Tibial nerve (tissue), 4 donors: Measurements from ENCODE around the gene TGM2. TPM values are rescaled to one million over a fixed set of nuclear protein-coding genes. Genes with fewer than 3 reads are reported as not detected.

Source experiments
- DNase-seq, 2 donors: peaks; one replicate each; pipeline ENCODE4 v3.0.0-alpha.2; 2019; ENCODE audit warnings: low spot score in 2 of 2
- H3K27ac ChIP-seq, 4 donors: fragments of 200-600 bp; sonication (generic) in 3 of 4; one replicate each; pipeline ENCODE4 v1.5.1; 2017 to 2019; ENCODE audit warnings: mild to moderate bottlenecking in 1 of 4
- H3K27me3 ChIP-seq, 2 donors: fragments of 200-600 bp; sonication (generic) in 1 of 2; one replicate each; pipeline versions ENCODE4 v1.5.1 to v1.6.0; 2017 to 2019
- H3K36me3 ChIP-seq, 3 donors: fragments of 200-600 bp; sonication (generic); one replicate each; pipeline ENCODE4 v1.5.1; 2018 to 2019
- H3K4me1 ChIP-seq, 4 donors: fragments of 200-600 bp; sonication (generic) in 3 of 4; one replicate each; pipeline ENCODE4 v1.5.1; 2017 to 2019
- H3K4me3 ChIP-seq, 4 donors: fragments of 200-600 bp; sonication (generic) in 3 of 4; one replicate each; pipeline ENCODE4 v1.5.1; 2017 to 2019; ENCODE audit warnings: mild to moderate bottlenecking in 1 of 4, moderate library complexity in 1 of 4
- H3K9me3 ChIP-seq, 4 donors: fragments of 200-600 bp; sonication (generic) in 3 of 4; one replicate each; pipeline ENCODE4 v1.5.1; 2017 to 2019
- CTCF ChIP-seq, 5 experiments: fragments of 200-600 bp in 3 of 5; fragments of 450-650 bp in 2 of 5; sonication (generic) in 3 of 5; IDR thresholded peaks; one replicate each; pipeline ENCODE4 v1.5.1; 2016 to 2019; ENCODE audit warnings: antibody characterized with exemption in 5 of 5, mild to moderate bottlenecking in 3 of 5, moderate library complexity in 2 of 5
- EP300 ChIP-seq, 2 donors: sonication (generic); formaldehyde crosslinking; IDR thresholded peaks; one replicate each; pipeline ENCODE4 v1.6.1; 2017; ENCODE audit warnings: antibody characterized with exemption in 2 of 2, mild to moderate bottlenecking in 1 of 2
- POLR2A ChIP-seq, 2 donors: fragments of 450-650 bp; IDR thresholded peaks; one replicate each; pipeline ENCODE4 v1.6.1; 2017; ENCODE audit warnings: antibody characterized with exemption in 2 of 2, mild to moderate bottlenecking in 2 of 2, moderate library complexity in 2 of 2
- WGBS, 2 donors: methylation state at CpG; one replicate each; pipeline ENCODE4 v1.1.5; 2018; 5-methylcytosine and 5-hydroxymethylcytosine counted together
- total RNA-seq, 4 donors: library from RNA; depleted of rRNA; stranded (reverse); fragments of >200 nt; gene quantifications; one replicate each; pipeline ENCODE4 v1.1.0, GENCODE V29; 2016

The TGM2 gene
- total RNA-seq, 4 donors from 2014 or later, result 17.0 to 87.6 (median 55.8) TPM

GRCh38 chr20:38162149-38162548 lies 2.9 kb downstream of the TGM2 start:
- Histone ChIP-seq H3K36me3 (no peaks in the 10 kb centered on the region), H3K27ac (no peak overlapping the region), H3K9me3 (no peaks in the 10 kb centered on the region), H3K4me3 (no peak overlapping the region), H3K27me3 (no peaks in the 10 kb centered on the region), H3K4me1 (peaks cover 0 to 27% (median 3%) of the 10 kb centered on the region in 4 donors)
- DNase-seq, result no peak
- no peak for TF ChIP-seq EP300 (IDR thresholded peaks at IDR 0.05)
- TF ChIP-seq CTCF (IDR thresholded peaks at IDR 0.05), result no peak
- no peak for TF ChIP-seq POLR2A (IDR thresholded peaks at IDR 0.05)
- WGBS, 2 donors, result 68 to 81% methylated on average over 2 of the region's 2 CpGs

- DNase-seq, result no peak
- H3K27ac ChIP-seq, result no peak overlapping the region
Measured at GRCh38 chr20:38161412-38161774, 3.7 kb downstream of the TGM2 start.

GRCh38 chr20:38159957-38160756 lies 4.9 kb downstream of the TGM2 start:
- no peaks in the 10 kb centered on the region for H3K27me3 ChIP-seq
- no peak overlapping the region for H3K27ac ChIP-seq
- H3K4me1 ChIP-seq, result peaks cover 0 to 14% (median 2%) of the 10 kb centered on the region in 4 donors
- no peaks in the 10 kb centered on the region for H3K9me3 ChIP-seq
- no peak overlapping the region for H3K4me3 ChIP-seq
- WGBS, 2 donors, result 90 to 92% methylated on average over 7 of the region's 7 CpGs
- no peaks in the 10 kb centered on the region for H3K36me3 ChIP-seq
- TF ChIP-seq EP300 (IDR thresholded peaks at IDR 0.05), result no peak
- no peak for TF ChIP-seq CTCF (IDR thresholded peaks at IDR 0.05)
- no peak for TF ChIP-seq POLR2A (IDR thresholded peaks at IDR 0.05)
- no peak for DNase-seq

More at GRCh38 chr20:38161412-38161774, 3.7 kb downstream of the TGM2 start:
- H3K9me3 ChIP-seq, result no peaks in the 10 kb centered on the region
- no peak for TF ChIP-seq POLR2A (IDR thresholded peaks at IDR 0.05)
- no peak for TF ChIP-seq CTCF (IDR thresholded peaks at IDR 0.05)
- no peak for TF ChIP-seq EP300 (IDR thresholded peaks at IDR 0.05)
- H3K4me3 ChIP-seq, result no peak overlapping the region
- H3K27me3 ChIP-seq, result no peaks in the 10 kb centered on the region
- H3K4me1 ChIP-seq, result peaks cover 0 to 26% (median 3%) of the 10 kb centered on the region in 4 donors
- no peaks in the 10 kb centered on the region for H3K36me3 ChIP-seq
- WGBS, 2 donors, result 90 to 94% methylated on average over 14 of the region's 14 CpGs

GRCh38 chr20:38159566-38159956 lies 5.5 kb downstream of the TGM2 start:
- Histone ChIP-seq H3K9me3 (no peaks in the 10 kb centered on the region), H3K27ac (peak overlapping the region in 1 of 4 donors; percentile 38), H3K4me3 (no peak overlapping the region), H3K36me3 (no peaks in the 10 kb centered on the region), H3K4me1 (peaks cover 0 to 8% (median 0%) of the 10 kb centered on the region in 4 donors), H3K27me3 (no peaks in the 10 kb centered on the region)
- TF ChIP-seq POLR2A (IDR thresholded peaks at IDR 0.05), result no peak
- no peak for TF ChIP-seq CTCF (IDR thresholded peaks at IDR 0.05)
- no peak for TF ChIP-seq EP300 (IDR thresholded peaks at IDR 0.05)
- 90 to 94% methylated on average over 5 of the region's 5 CpGs for WGBS, 2 donors
- DNase-seq, result no peak

- Histone ChIP-seq H3K27me3 (no peaks in the 10 kb centered on the region), H3K4me3 (no peak overlapping the region), H3K36me3 (no peaks in the 10 kb centered on the region), H3K4me1 (peaks cover 0 to 8% (median 0%) of the 10 kb centered on the region in 4 donors), H3K27ac (peak overlapping the region in 2 of 4 donors; percentile 13 to 38), H3K9me3 (no peaks in the 10 kb centered on the region)
- TF ChIP-seq POLR2A (IDR thresholded peaks at IDR 0.05), result no peak
- no peak for TF ChIP-seq CTCF (IDR thresholded peaks at IDR 0.05)
- TF ChIP-seq EP300 (IDR thresholded peaks at IDR 0.05), result peak in 1 of 2 donors; percentile 31
- 72 to 73% methylated on average over 13 of the region's 14 CpGs for WGBS, 2 donors
- DNase-seq, result no peak
Measured at GRCh38 chr20:38158701-38159351, 6.2 kb downstream of the TGM2 start.
